Astrocyte of the cerebellum (primary cell): ENCODE results near the gene ELOVL2.

Experiments used
- DNase-seq: peaks from one replicate; pipeline ENCODE4 v3.0.0-alpha.2; 2011; ENCODE audit warnings: low read depth
- H3K4me3 ChIP-seq: 2 replicates; pipeline ENCODE4 v1.5.1; 2011; ENCODE audit warnings: mild to moderate bottlenecking, low read depth, low read length, moderate library complexity
- in situ Hi-C: cut with HindIII; loops from 2 replicates; pipeline ENCODE4 v1.10.0; 2017; ENCODE audit warnings: low sequenced_read_pairs
- TF ChIP-seq, protein P1 (sequence below): IDR thresholded peaks from 2 replicates; pipeline ENCODE4 v1.5.1; 2012; ENCODE audit warnings: low read length, low read depth, moderate library complexity, mild to moderate bottlenecking; ENCODE audit errors: missing control alignments

The ELOVL2 gene

DNA sequence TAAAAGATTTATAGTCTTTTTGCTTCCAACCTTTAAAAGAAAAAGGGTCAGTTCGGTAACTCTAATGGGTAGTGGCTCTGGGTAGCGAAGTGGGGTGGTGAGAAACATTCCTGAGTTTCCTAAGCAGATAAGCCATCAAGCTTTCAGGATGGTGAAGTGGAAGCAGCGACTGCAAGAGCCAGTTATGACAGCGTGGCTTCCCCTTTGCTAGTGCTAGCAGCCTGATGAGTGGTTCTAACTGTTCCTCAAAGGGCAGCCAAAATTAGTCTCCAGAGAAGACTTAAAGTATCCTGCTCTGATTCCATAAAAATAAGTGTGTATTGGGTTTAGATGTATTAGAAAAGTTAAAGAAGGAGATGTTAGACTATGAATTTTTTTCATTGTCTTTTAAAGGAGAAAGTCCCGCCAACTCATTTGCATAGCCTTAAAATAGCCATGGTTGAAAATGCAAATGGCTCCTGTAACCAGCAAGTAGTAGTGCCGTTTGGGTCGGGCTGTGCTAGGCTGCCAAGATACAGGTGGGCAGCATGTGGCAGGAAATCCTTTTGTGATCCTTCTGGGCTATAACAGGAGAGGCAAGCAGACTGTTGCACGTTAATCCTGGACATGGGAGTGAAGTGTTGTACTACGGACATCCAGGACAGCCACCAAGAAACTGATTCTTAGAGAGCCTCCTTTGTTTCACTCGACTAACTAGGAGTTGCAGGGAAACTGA is 18.0 kb downstream of the ELOVL2 start:
- TF ChIP-seq, protein P1, sequence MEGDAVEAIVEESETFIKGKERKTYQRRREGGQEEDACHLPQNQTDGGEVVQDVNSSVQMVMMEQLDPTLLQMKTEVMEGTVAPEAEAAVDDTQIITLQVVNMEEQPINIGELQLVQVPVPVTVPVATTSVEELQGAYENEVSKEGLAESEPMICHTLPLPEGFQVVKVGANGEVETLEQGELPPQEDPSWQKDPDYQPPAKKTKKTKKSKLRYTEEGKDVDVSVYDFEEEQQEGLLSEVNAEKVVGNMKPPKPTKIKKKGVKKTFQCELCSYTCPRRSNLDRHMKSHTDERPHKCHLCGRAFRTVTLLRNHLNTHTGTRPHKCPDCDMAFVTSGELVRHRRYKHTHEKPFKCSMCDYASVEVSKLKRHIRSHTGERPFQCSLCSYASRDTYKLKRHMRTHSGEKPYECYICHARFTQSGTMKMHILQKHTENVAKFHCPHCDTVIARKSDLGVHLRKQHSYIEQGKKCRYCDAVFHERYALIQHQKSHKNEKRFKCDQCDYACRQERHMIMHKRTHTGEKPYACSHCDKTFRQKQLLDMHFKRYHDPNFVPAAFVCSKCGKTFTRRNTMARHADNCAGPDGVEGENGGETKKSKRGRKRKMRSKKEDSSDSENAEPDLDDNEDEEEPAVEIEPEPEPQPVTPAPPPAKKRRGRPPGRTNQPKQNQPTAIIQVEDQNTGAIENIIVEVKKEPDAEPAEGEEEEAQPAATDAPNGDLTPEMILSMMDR: no peak
- no peak for DNase-seq
- H3K4me3 ChIP-seq: no peak overlapping the region
- in situ Hi-C loops: no loop called here

DNA sequence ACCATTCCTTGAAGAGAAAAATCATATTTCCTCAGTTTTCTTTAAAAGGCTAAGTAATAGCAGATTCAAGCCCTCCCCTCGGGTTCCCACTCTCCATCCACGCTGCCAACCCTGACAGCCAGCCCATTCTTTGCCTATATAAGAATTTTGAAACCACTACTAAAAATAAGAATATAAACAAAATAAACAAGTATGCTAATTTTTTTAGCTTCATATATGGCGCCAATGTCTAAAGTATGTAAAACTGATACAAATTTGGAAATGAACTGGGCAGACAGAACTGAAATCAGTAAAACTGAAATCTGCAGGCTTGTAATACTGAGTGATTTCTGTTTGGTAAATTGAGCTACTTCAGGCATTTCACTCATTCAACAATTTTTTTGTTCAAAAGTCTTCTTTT is 19.0 kb downstream of the ELOVL2 start:
- H3K4me3 ChIP-seq: no peak overlapping the region
- TF ChIP-seq, protein P1: no peak
- in situ Hi-C loops: no loop called here
- no peak for DNase-seq

DNA sequence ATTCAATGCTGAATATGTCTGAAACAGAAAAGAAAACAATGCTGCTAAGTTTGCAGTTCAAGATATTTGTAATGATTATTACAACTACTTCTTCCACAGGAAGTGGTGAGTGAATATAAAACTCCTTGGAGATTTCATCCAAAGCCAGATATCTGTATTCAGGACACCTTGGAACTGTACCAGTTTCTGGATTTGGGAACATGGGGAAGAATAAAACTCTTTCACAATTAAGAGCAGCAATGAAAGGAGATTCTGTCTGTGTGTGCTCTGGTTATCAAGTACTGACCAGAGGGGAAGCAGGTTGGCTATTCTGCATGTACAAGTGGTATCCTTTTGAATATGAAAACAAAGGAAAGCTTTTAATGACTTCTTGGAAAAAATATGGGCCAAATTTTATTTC is 21.1 kb downstream of the ELOVL2 start:
- in situ Hi-C loops: no loop called here
- no peak overlapping the region for H3K4me3 ChIP-seq
- TF ChIP-seq, protein P1: no peak
- DNase-seq: no peak

DNA sequence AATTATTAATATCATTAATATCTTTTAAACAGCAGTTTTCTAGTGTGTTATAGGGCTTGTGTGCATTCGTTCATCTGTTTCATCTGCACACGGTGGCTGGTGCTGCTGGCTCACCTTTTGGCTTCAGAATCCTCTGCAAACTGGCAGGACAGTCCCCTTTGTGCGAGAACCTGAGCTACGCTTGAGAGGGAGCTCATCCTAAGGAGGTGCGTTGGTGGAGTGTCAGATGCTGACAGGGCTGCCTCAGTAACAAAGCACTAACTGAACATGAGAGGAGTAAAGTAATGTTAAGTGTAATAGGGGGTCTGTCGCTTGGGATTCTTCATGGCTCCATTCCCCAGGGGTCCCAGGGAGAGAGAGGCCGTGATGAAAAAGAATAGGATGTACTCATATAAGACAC is 22.4 kb downstream of the ELOVL2 start:
- no peak overlapping the region for H3K4me3 ChIP-seq
- DNase-seq: no peak
- TF ChIP-seq, protein P1: no peak
- in situ Hi-C loops: no loop called here

DNA sequence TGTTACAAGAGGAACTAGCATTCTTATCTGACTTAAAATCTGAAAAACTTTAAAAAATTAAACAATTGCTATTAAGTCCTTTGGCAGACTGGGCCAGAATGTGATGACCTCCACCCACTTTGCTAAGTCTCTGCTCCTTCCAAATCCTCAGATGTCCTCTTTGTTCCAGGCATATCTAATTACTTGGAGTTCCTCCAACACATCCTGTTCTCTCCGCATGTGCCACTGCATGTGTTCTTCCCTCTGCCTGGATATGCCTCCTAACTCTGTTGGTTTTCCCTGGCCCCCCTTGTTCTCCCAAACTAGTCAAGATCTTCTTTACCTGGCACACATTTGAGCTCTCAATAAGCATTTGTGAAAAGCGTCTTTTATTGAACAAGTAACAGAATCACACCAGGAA is 23.1 kb downstream of the ELOVL2 start:
- no peak for DNase-seq
- in situ Hi-C loops: no loop called here
- no peak overlapping the region for H3K4me3 ChIP-seq
- TF ChIP-seq, protein P1: no peak

DNA sequence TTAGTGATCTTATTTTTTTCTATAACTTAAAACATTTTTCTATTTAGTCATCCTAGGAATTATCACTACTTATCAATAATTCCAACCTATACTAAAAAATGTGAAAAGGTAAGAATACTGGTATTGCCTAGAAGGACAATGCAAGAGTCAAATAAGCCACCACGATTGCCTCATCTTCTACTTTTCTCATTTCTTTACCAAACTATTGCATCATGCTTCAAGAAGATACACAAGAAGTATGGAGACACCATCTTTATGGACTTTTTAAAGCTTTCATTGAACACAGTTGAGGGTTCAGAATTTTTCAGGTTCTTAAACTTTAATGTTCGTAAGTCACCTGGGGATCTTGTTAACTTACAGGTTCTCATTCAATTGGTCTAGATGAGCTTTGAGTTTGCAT is 25.9 kb downstream of the ELOVL2 start:
- no peak for DNase-seq
- TF ChIP-seq, protein P1: no peak
- in situ Hi-C loops: no loop called here
- H3K4me3 ChIP-seq: no peak overlapping the region

DNA sequence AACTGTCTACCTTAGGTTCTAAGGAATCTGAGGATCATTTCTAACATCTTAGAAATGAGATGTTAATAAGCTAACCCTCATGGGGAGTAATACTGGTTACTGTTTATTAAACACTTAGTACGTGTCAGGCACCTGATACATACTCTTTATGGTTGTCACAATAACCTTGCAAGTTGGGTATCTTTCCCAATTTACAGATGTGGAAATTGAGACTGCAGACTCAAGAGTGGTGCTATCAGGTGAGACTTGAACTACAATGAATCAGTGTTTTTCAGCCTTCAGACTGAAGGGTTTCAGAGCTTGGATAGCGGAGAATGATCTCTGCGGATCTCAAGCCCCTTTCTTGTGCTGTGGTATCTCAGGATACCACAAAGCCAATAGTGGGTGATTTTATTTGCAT is 27.0 kb downstream of the ELOVL2 start:
- TF ChIP-seq, protein P1: no peak
- in situ Hi-C loops: no loop called here
- H3K4me3 ChIP-seq: no peak overlapping the region
- DNase-seq: no peak
